SJCRH30 (cell line): Measurements from ENCODE around the gene REV3L. TPM values are rescaled to one million over a fixed set of nuclear protein-coding genes. Genes with fewer than 3 reads are reported as not detected.

ENCODE experiments used
- DNase-seq, 2 experiments: peaks; one replicate each; pipeline ENCODE4 v3.0.0-alpha.2; 2015 to 2020
- H3K27ac ChIP-seq: fragments of 250-450 bp; sonication (Bioruptor Pico); 2 replicates; pipeline ENCODE4 v1.5.1; 2020; ENCODE audit warnings: mild to moderate bottlenecking, moderate library complexity
- H3K27me3 ChIP-seq: fragments of 250-450 bp; sonication (Bioruptor Pico); 2 replicates; pipeline ENCODE4 v1.5.1; 2020; ENCODE audit warnings: mild to moderate bottlenecking, moderate library complexity
- H3K36me3 ChIP-seq: fragments of 250-450 bp; sonication (Bioruptor Pico); 2 replicates; pipeline ENCODE4 v1.5.1; 2020; ENCODE audit warnings: mild to moderate bottlenecking, moderate library complexity
- H3K4me1 ChIP-seq: fragments of 250-450 bp; sonication (Bioruptor Pico); 2 replicates; pipeline ENCODE4 v1.5.1; 2020; ENCODE audit warnings: mild to moderate bottlenecking, moderate library complexity
- H3K4me3 ChIP-seq: fragments of 250-450 bp; sonication (Bioruptor Pico); 2 replicates; pipeline ENCODE4 v1.5.1; 2020; ENCODE audit warnings: mild to moderate bottlenecking, moderate library complexity
- H3K9me3 ChIP-seq: fragments of 250-450 bp; sonication (Bioruptor Pico); replicated peaks from 2 replicates; pipeline ENCODE4 v1.5.1; 2020; ENCODE audit warnings: mild to moderate bottlenecking, moderate library complexity
- total RNA-seq: library from RNA; depleted of rRNA; stranded (reverse); fragments of >200 nt; shearing (Covaris generic); gene quantifications from 2 replicates; pipeline ENCODE4 v1.2.3, GENCODE V29; 2014

REV3L gene
- total RNA-seq, 1 experiment from 2014 or later = 34.3 TPM

GRCh38 chr6:111277819-111278218 is 205.2 kb downstream of the REV3L start:
- no peak for DNase-seq
- Histone ChIP-seq H3K4me3 (no peak overlapping the region), H3K9me3 (0 out of 2 replicates have a peak, but pooled peaks cover 3% of the 10 kb centered on the region), H3K36me3 (peaks cover 48% of the 10 kb centered on the region), H3K4me1 (no peaks in the 10 kb centered on the region), H3K27me3 (no peaks in the 10 kb centered on the region), H3K27ac (no peak overlapping the region)

GRCh38 chr6:111276736-111277135 is 206.3 kb downstream of the REV3L start:
- peaks cover 50% of the 10 kb centered on the region for H3K36me3 ChIP-seq
- H3K27ac ChIP-seq = no peak overlapping the region

GRCh38 chr6:111276335-111276734 is 206.7 kb downstream of the REV3L start:
- Histone ChIP-seq H3K4me3 (no peak overlapping the region), H3K4me1 (no peaks in the 10 kb centered on the region), H3K9me3 (0 out of 2 replicates have a peak, but pooled peaks cover 3% of the 10 kb centered on the region), H3K27ac (no peak overlapping the region), H3K27me3 (no peaks in the 10 kb centered on the region), H3K36me3 (peaks cover 51% of the 10 kb centered on the region)
- no peak for DNase-seq

More at GRCh38 chr6:111276736-111277135, 206.3 kb downstream of the REV3L start:
- H3K27me3 ChIP-seq = no peaks in the 10 kb centered on the region
- DNase-seq = no peak
- H3K4me1 ChIP-seq = no peaks in the 10 kb centered on the region
- H3K4me3 ChIP-seq = no peak overlapping the region
- H3K9me3 ChIP-seq = 0 out of 2 replicates have a peak, but pooled peaks cover 3% of the 10 kb centered on the region

- Histone ChIP-seq H3K27ac (no peak overlapping the region), H3K4me1 (no peaks in the 10 kb centered on the region), H3K9me3 (0 out of 2 replicates have a peak, but pooled peaks cover 3% of the 10 kb centered on the region), H3K36me3 (peaks cover 60% of the 10 kb centered on the region), H3K27me3 (no peaks in the 10 kb centered on the region), H3K4me3 (no peak overlapping the region)
- DNase-seq = no peak
Measured at GRCh38 chr6:111274593-111275217, 208.3 kb downstream of the REV3L start.

- DNase-seq = no peak
- Histone ChIP-seq H3K9me3 (0 out of 2 replicates have a peak, but pooled peaks cover 3% of the 10 kb centered on the region), H3K4me1 (no peaks in the 10 kb centered on the region), H3K36me3 (peaks cover 54% of the 10 kb centered on the region), H3K4me3 (no peak overlapping the region), H3K27ac (no peak overlapping the region), H3K27me3 (no peaks in the 10 kb centered on the region)
Measured at GRCh38 chr6:111270121-111270520, 212.9 kb downstream of the REV3L start.

- no peak for DNase-seq
- Histone ChIP-seq H3K4me3 (no peak overlapping the region), H3K27ac (no peak overlapping the region), H3K27me3 (no peaks in the 10 kb centered on the region), H3K9me3 (0 out of 2 replicates have a peak, but pooled peaks cover 1% of the 10 kb centered on the region), H3K4me1 (no peaks in the 10 kb centered on the region), H3K36me3 (peaks cover 48% of the 10 kb centered on the region)
Measured at GRCh38 chr6:111269401-111269970, 213.5 kb downstream of the REV3L start.

GRCh38 chr6:111267764-111268333 is 215.2 kb downstream of the REV3L start:
- Histone ChIP-seq H3K4me1 (no peaks in the 10 kb centered on the region), H3K36me3 (peaks cover 38% of the 10 kb centered on the region), H3K9me3 (no peaks in the 10 kb centered on the region), H3K27me3 (no peaks in the 10 kb centered on the region), H3K4me3 (no peak overlapping the region), H3K27ac (no peak overlapping the region)
- no peak for DNase-seq

GRCh38 chr6:111266276-111266675 is 216.7 kb downstream of the REV3L start:
- H3K9me3 ChIP-seq = no peaks in the 10 kb centered on the region
- peaks cover 32% of the 10 kb centered on the region for H3K36me3 ChIP-seq
- H3K4me1 ChIP-seq = no peaks in the 10 kb centered on the region
- H3K4me3 ChIP-seq = no peak overlapping the region
- H3K27ac ChIP-seq = no peak overlapping the region
- DNase-seq = no peak
- H3K27me3 ChIP-seq = no peaks in the 10 kb centered on the region

- no peak overlapping the region for H3K4me3 ChIP-seq
- no peak overlapping the region for H3K27ac ChIP-seq
- no peaks in the 10 kb centered on the region for H3K4me1 ChIP-seq
- no peak for DNase-seq
- no peaks in the 10 kb centered on the region for H3K27me3 ChIP-seq
- no peaks in the 10 kb centered on the region for H3K9me3 ChIP-seq
- peaks cover 31% of the 10 kb centered on the region for H3K36me3 ChIP-seq
Measured at GRCh38 chr6:111265842-111266241, 217.2 kb downstream of the REV3L start.

GRCh38 chr6:111263837-111264236 is 219.2 kb downstream of the REV3L start:
- no peaks in the 10 kb centered on the region for H3K4me1 ChIP-seq
- no peaks in the 10 kb centered on the region for H3K9me3 ChIP-seq
- H3K4me3 ChIP-seq = no peak overlapping the region
- no peak overlapping the region for H3K27ac ChIP-seq
- H3K36me3 ChIP-seq = peaks cover 18% of the 10 kb centered on the region
- H3K27me3 ChIP-seq = no peaks in the 10 kb centered on the region
- no peak for DNase-seq

GRCh38 chr6:111260570-111261298 is 222.3 kb downstream of the REV3L start:
- Histone ChIP-seq H3K4me3 (no peak overlapping the region), H3K9me3 (no peaks in the 10 kb centered on the region), H3K27ac (no peak overlapping the region), H3K4me1 (no peaks in the 10 kb centered on the region), H3K36me3 (no peaks in the 10 kb centered on the region), H3K27me3 (no peaks in the 10 kb centered on the region)
- no peak for DNase-seq

- H3K4me3 ChIP-seq = peak overlapping the region; percentile 85
- H3K36me3 ChIP-seq = no peaks in the 10 kb centered on the region
- no peaks in the 10 kb centered on the region for H3K27me3 ChIP-seq
- no peaks in the 10 kb centered on the region for H3K9me3 ChIP-seq
- H3K27ac ChIP-seq = peak overlapping the region; percentile 21; the same call in 1 of the 2 replicates
- H3K4me1 ChIP-seq = no peaks in the 10 kb centered on the region
- peak; percentile 98 to 99 for DNase-seq
Measured at GRCh38 chr6:111259089-111259831, 223.8 kb downstream of the REV3L start.

GRCh38 chr6:111258615-111259088 is 224.4 kb downstream of the REV3L start:
- DNase-seq = no peak
- Histone ChIP-seq H3K36me3 (no peaks in the 10 kb centered on the region), H3K27me3 (no peaks in the 10 kb centered on the region), H3K27ac (peak overlapping the region; percentile 9; the same call in 1 of the 2 replicates), H3K4me1 (no peaks in the 10 kb centered on the region), H3K9me3 (no peaks in the 10 kb centered on the region), H3K4me3 (peak overlapping the region; percentile 85)

GRCh38 chr6:111258010-111258409 is 225.0 kb downstream of the REV3L start:
- H3K4me3 ChIP-seq = no peak overlapping the region
- H3K27ac ChIP-seq = no peak overlapping the region
- no peaks in the 10 kb centered on the region for H3K27me3 ChIP-seq
- no peak for DNase-seq
- no peaks in the 10 kb centered on the region for H3K36me3 ChIP-seq
- H3K9me3 ChIP-seq = no peaks in the 10 kb centered on the region
- no peaks in the 10 kb centered on the region for H3K4me1 ChIP-seq
